Measurements from ENCODE around the gene SLC46A1. TPM values are rescaled to one million over a fixed set of nuclear protein-coding genes. Genes with fewer than 3 reads are reported as not detected.
A peak's percentile ranks its signal among the peaks of the same experiment; 100 is the strongest.

SLC46A1 gene
- polyA plus RNA-seq, 1 donor from 2014 or later: 2.4 TPM

GRCh38 chr17:28413804-28414203, 7.8 kb upstream of the SLC46A1 start:
- no peak overlapping the region for H3K4me3 Mint-ChIP-seq
- H3K9me3 Mint-ChIP-seq: no peaks in the 10 kb centered on the region
- H3K27ac Mint-ChIP-seq: no peak overlapping the region
- H3K36me3 Mint-ChIP-seq: no peaks in the 10 kb centered on the region
- peaks cover 2% of the 10 kb centered on the region for H3K27me3 Mint-ChIP-seq
- peaks cover 0 to 4% (median 3%) of the 10 kb centered on the region in 3 donors for H3K4me1 Mint-ChIP-seq

GRCh38 chr17:28412099-28412498, 6.1 kb upstream of the SLC46A1 start:
- Mint-ChIP-seq H3K27ac (no peak overlapping the region), H3K4me3 (no peak overlapping the region), H3K9me3 (no peaks in the 10 kb centered on the region), H3K36me3 (no peaks in the 10 kb centered on the region), H3K27me3 (peaks cover 2% of the 10 kb centered on the region), H3K4me1 (peaks cover 0 to 6% (median 3%) of the 10 kb centered on the region in 3 donors)

GRCh38 chr17:28407974-28408306, 1.9 kb upstream of the SLC46A1 start:
- H3K36me3 Mint-ChIP-seq: no peaks in the 10 kb centered on the region
- peaks cover 6 to 9% (median 8%) of the 10 kb centered on the region in 3 donors for H3K4me1 Mint-ChIP-seq
- H3K4me3 Mint-ChIP-seq: no peak overlapping the region
- H3K27ac Mint-ChIP-seq: no peak overlapping the region
- H3K27me3 Mint-ChIP-seq: no peaks in the 10 kb centered on the region
- no peaks in the 10 kb centered on the region for H3K9me3 Mint-ChIP-seq

GRCh38 chr17:28407130-28407973, 1.3 kb upstream of the SLC46A1 start:
- Mint-ChIP-seq H3K27ac (no peak overlapping the region), H3K27me3 (no peaks in the 10 kb centered on the region), H3K9me3 (no peaks in the 10 kb centered on the region), H3K36me3 (no peaks in the 10 kb centered on the region), H3K4me1 (peaks cover 6 to 9% (median 8%) of the 10 kb centered on the region in 3 donors), H3K4me3 (peak overlapping the region in 2 of 4 donors; percentile 58 to 83)

GRCh38 chr17:28406473-28406814, 432 bp upstream of the SLC46A1 start:
- no peaks in the 10 kb centered on the region for H3K27me3 Mint-ChIP-seq
- H3K4me1 Mint-ChIP-seq: peaks cover 6 to 9% (median 8%) of the 10 kb centered on the region in 3 donors
- no peaks in the 10 kb centered on the region for H3K9me3 Mint-ChIP-seq
- no peak overlapping the region for H3K27ac Mint-ChIP-seq
- H3K4me3 Mint-ChIP-seq: peak overlapping the region; percentile 58 to 91 (median 86)
- no peaks in the 10 kb centered on the region for H3K36me3 Mint-ChIP-seq

GRCh38 chr17:28404812-28405570, 1.0 kb downstream of the SLC46A1 start:
- H3K27me3 Mint-ChIP-seq: no peaks in the 10 kb centered on the region
- H3K4me3 Mint-ChIP-seq: peak overlapping the region; percentile 83 to 93 (median 88)
- peaks cover 6 to 9% (median 8%) of the 10 kb centered on the region in 3 donors for H3K4me1 Mint-ChIP-seq
- no peaks in the 10 kb centered on the region for H3K36me3 Mint-ChIP-seq
- peak overlapping the region in 1 of 3 donors; percentile 53 for H3K27ac Mint-ChIP-seq
- no peaks in the 10 kb centered on the region for H3K9me3 Mint-ChIP-seq

GRCh38 chr17:28404461-28404811, 1.6 kb downstream of the SLC46A1 start:
- peak overlapping the region in 1 of 3 donors; percentile 28 for H3K27ac Mint-ChIP-seq
- H3K9me3 Mint-ChIP-seq: no peaks in the 10 kb centered on the region
- peaks cover 6 to 9% (median 8%) of the 10 kb centered on the region in 3 donors for H3K4me1 Mint-ChIP-seq
- peak overlapping the region; percentile 71 to 83 (median 74) for H3K4me3 Mint-ChIP-seq
- H3K27me3 Mint-ChIP-seq: no peaks in the 10 kb centered on the region
- no peaks in the 10 kb centered on the region for H3K36me3 Mint-ChIP-seq

GRCh38 chr17:28404007-28404406, 2.0 kb downstream of the SLC46A1 start:
- Mint-ChIP-seq H3K4me1 (peaks cover 6 to 9% (median 8%) of the 10 kb centered on the region in 3 donors), H3K36me3 (no peaks in the 10 kb centered on the region), H3K4me3 (peak overlapping the region in 3 of 4 donors; percentile 67 to 83 (median 75)), H3K27me3 (no peaks in the 10 kb centered on the region), H3K27ac (no peak overlapping the region), H3K9me3 (no peaks in the 10 kb centered on the region)

- Mint-ChIP-seq H3K4me3 (peak overlapping the region in 2 of 4 donors; percentile 64 to 67), H3K4me1 (peaks cover 6 to 9% (median 8%) of the 10 kb centered on the region in 3 donors), H3K9me3 (no peaks in the 10 kb centered on the region), H3K27me3 (no peaks in the 10 kb centered on the region), H3K36me3 (peaks cover 2% of the 10 kb centered on the region), H3K27ac (peak overlapping the region in 1 of 3 donors; percentile 42)
Observed at GRCh38 chr17:28402844-28403243, 3.2 kb downstream of the SLC46A1 start.

- H3K27me3 Mint-ChIP-seq: no peaks in the 10 kb centered on the region
- H3K36me3 Mint-ChIP-seq: peaks cover 4% of the 10 kb centered on the region
- peak overlapping the region in 2 of 3 donors; percentile 42 to 63 for H3K27ac Mint-ChIP-seq
- H3K9me3 Mint-ChIP-seq: no peaks in the 10 kb centered on the region
- H3K4me3 Mint-ChIP-seq: peak overlapping the region in 1 of 4 donors; percentile 64
- H3K4me1 Mint-ChIP-seq: peaks cover 6 to 9% (median 7%) of the 10 kb centered on the region in 3 donors
Observed at GRCh38 chr17:28402224-28402630, 3.8 kb downstream of the SLC46A1 start.

- H3K9me3 Mint-ChIP-seq: no peaks in the 10 kb centered on the region
Observed at GRCh38 chr17:28399808-28400207, 6.2 kb downstream of the SLC46A1 start.

GRCh38 chr17:28398280-28398981, 7.6 kb downstream of the SLC46A1 start:
- Mint-ChIP-seq H3K36me3 (peaks cover 4% of the 10 kb centered on the region), H3K27ac (peak overlapping the region in 1 of 3 donors; percentile 31), H3K9me3 (no peaks in the 10 kb centered on the region), H3K4me1 (no peaks in the 10 kb centered on the region), H3K4me3 (no peak overlapping the region), H3K27me3 (no peaks in the 10 kb centered on the region)

More at GRCh38 chr17:28399808-28400207, 6.2 kb downstream of the SLC46A1 start:
- Mint-ChIP-seq H3K27ac (peak overlapping the region in 1 of 3 donors; percentile 16), H3K4me3 (no peak overlapping the region), H3K4me1 (peaks cover 3 to 6% (median 3%) of the 10 kb centered on the region in 3 donors), H3K36me3 (peaks cover 4% of the 10 kb centered on the region), H3K27me3 (no peaks in the 10 kb centered on the region)

- H3K36me3 Mint-ChIP-seq: peaks cover 4% of the 10 kb centered on the region
- no peak overlapping the region for H3K27ac Mint-ChIP-seq
- H3K4me1 Mint-ChIP-seq: no peaks in the 10 kb centered on the region
- no peak overlapping the region for H3K4me3 Mint-ChIP-seq
- no peaks in the 10 kb centered on the region for H3K27me3 Mint-ChIP-seq
- H3K9me3 Mint-ChIP-seq: no peaks in the 10 kb centered on the region
Observed at GRCh38 chr17:28397687-28398279, 8.2 kb downstream of the SLC46A1 start.

- no peak overlapping the region for H3K4me3 Mint-ChIP-seq
- no peaks in the 10 kb centered on the region for H3K9me3 Mint-ChIP-seq
- peaks cover 4% of the 10 kb centered on the region for H3K36me3 Mint-ChIP-seq
- no peak overlapping the region for H3K27ac Mint-ChIP-seq
- H3K4me1 Mint-ChIP-seq: no peaks in the 10 kb centered on the region
- no peaks in the 10 kb centered on the region for H3K27me3 Mint-ChIP-seq
Observed at GRCh38 chr17:28397275-28397674, 8.7 kb downstream of the SLC46A1 start.

Measured in IgD-negative memory B cell (primary cell).